Measurements from ENCODE around the gene CAMKMT.

Gene CAMKMT

GRCh38 chr2:44524347-44524926 is 162.7 kb downstream of the CAMKMT start:
- Histone ChIP-seq H3K27me3 (replicated peaks; ENCODE audit: insufficient read depth, low read length) (no peaks in the 10 kb centered on the region), H3K9me3 (replicated peaks; ENCODE audit: insufficient read depth, low read length) (no peaks in the 10 kb centered on the region), H3K4me1 (ENCODE audit: low read length) (no peaks in the 10 kb centered on the region), H3K4me3 (ENCODE audit: low read length) (no peak overlapping the region), H4K20me1 (ENCODE audit: insufficient read depth, low read length) (no peaks in the 10 kb centered on the region), H2AFZ (ENCODE audit: low read length) (no peak overlapping the region), H3K9ac (ENCODE audit: low read length) (no peak overlapping the region), H3K79me2 (ENCODE audit: low read length) (no peaks in the 10 kb centered on the region), H3K9me2 (replicated peaks; ENCODE audit: insufficient read depth, low read length) (no peaks in the 10 kb centered on the region), H3K27ac (ENCODE audit: low read length) (no peak overlapping the region), H3K4me2 (ENCODE audit: low read depth, low read length) (no peak overlapping the region), H3K36me3 (replicated peaks; ENCODE audit: insufficient read depth, low read length) (no peaks in the 10 kb centered on the region), H3F3A (ENCODE audit: insufficient read depth, low read length) (no peaks in the 10 kb centered on the region)
- DNase-seq: no peak
- TF ChIP-seq EZH2phosphoT487 (IDR thresholded peaks at IDR 0.05; ENCODE audit: low read length): no peak
- TF ChIP-seq EZH2 (optimal IDR thresholded peaks at IDR 0.05; ENCODE audit: low read depth, low read length): no peak
- no peak for TF ChIP-seq CTCF (IDR thresholded peaks at IDR 0.05; ENCODE audit: low read length)

GRCh38 chr2:44526352-44526751 is 164.6 kb downstream of the CAMKMT start:
- no peak overlapping the region for H3K27ac ChIP-seq (ENCODE audit: low read length)
- no peaks in the 10 kb centered on the region for H3K27me3 ChIP-seq (replicated peaks; ENCODE audit: insufficient read depth, low read length)
- H3K9ac ChIP-seq (ENCODE audit: low read length): no peak overlapping the region
- H3K4me2 ChIP-seq (ENCODE audit: low read depth, low read length): no peak overlapping the region
- TF ChIP-seq EZH2phosphoT487 (IDR thresholded peaks at IDR 0.05; ENCODE audit: low read length) (no peak), CTCF (IDR thresholded peaks at IDR 0.05; ENCODE audit: low read length) (no peak), EZH2 (optimal IDR thresholded peaks at IDR 0.05; ENCODE audit: low read depth, low read length) (no peak)
- H3F3A ChIP-seq (ENCODE audit: insufficient read depth, low read length): no peaks in the 10 kb centered on the region
- H3K9me2 ChIP-seq (replicated peaks; ENCODE audit: insufficient read depth, low read length): no peaks in the 10 kb centered on the region
- no peak for DNase-seq
- H3K4me1 ChIP-seq (ENCODE audit: low read length): no peaks in the 10 kb centered on the region
- H4K20me1 ChIP-seq (ENCODE audit: insufficient read depth, low read length): no peaks in the 10 kb centered on the region
- H3K79me2 ChIP-seq (ENCODE audit: low read length): no peaks in the 10 kb centered on the region
- no peak overlapping the region for H3K4me3 ChIP-seq (ENCODE audit: low read length)
- no peak overlapping the region for H2AFZ ChIP-seq (ENCODE audit: low read length)
- no peaks in the 10 kb centered on the region for H3K9me3 ChIP-seq (replicated peaks; ENCODE audit: insufficient read depth, low read length)
- no peaks in the 10 kb centered on the region for H3K36me3 ChIP-seq (replicated peaks; ENCODE audit: insufficient read depth, low read length)

- Histone ChIP-seq H3K36me3 (replicated peaks; ENCODE audit: insufficient read depth, low read length) (no peaks in the 10 kb centered on the region), H3K4me2 (ENCODE audit: low read depth, low read length) (no peak overlapping the region), H3K27me3 (replicated peaks; ENCODE audit: insufficient read depth, low read length) (no peaks in the 10 kb centered on the region), H3K79me2 (ENCODE audit: low read length) (no peaks in the 10 kb centered on the region), H3K9me3 (replicated peaks; ENCODE audit: insufficient read depth, low read length) (no peaks in the 10 kb centered on the region), H3K9me2 (replicated peaks; ENCODE audit: insufficient read depth, low read length) (no peaks in the 10 kb centered on the region), H4K20me1 (ENCODE audit: insufficient read depth, low read length) (no peaks in the 10 kb centered on the region), H3K27ac (ENCODE audit: low read length) (no peak overlapping the region), H3F3A (ENCODE audit: insufficient read depth, low read length) (no peaks in the 10 kb centered on the region), H3K4me1 (ENCODE audit: low read length) (no peaks in the 10 kb centered on the region), H3K4me3 (ENCODE audit: low read length) (no peak overlapping the region), H3K9ac (ENCODE audit: low read length) (no peak overlapping the region), H2AFZ (ENCODE audit: low read length) (no peak overlapping the region)
- DNase-seq: no peak
- TF ChIP-seq EZH2 (optimal IDR thresholded peaks at IDR 0.05; ENCODE audit: low read depth, low read length): no peak
- TF ChIP-seq EZH2phosphoT487 (IDR thresholded peaks at IDR 0.05; ENCODE audit: low read length): no peak
- no peak for TF ChIP-seq CTCF (IDR thresholded peaks at IDR 0.05; ENCODE audit: low read length)
These were observed 166.8 kb downstream of the CAMKMT start for GRCh38 chr2:44528595-44528994.
